SK-N-SH (cell line): ENCODE results near the gene ERC2. TPM values are rescaled to one million over a fixed set of nuclear protein-coding genes. Genes with fewer than 3 reads are reported as not detected.

Source experiments
- CTCF ChIA-PET: fragments of 300-600, 350-600 bp; formaldehyde crosslinking; extraction: SDS; loops from one replicate; lab custom pipeline; 2021; lab: Yijun Ruan, JAX
- POLR2A ChIA-PET: fragments of 350-600 bp; sonication (Branson Sonifier 250); formaldehyde crosslinking; extraction: SDS; loops from one replicate; lab custom pipeline; 2020; ENCODE audit warnings: antibody characterized with exemption, inconsistent platforms; lab: Yijun Ruan, JAX
- DNase-seq: peaks from one replicate; pipeline ENCODE4 v3.0.0; 2012
- H2AFZ ChIP-seq: fragments of 200-600 bp; sonication (generic); 2 replicates; pipeline ENCODE4 v1.8.1; 2016; ENCODE audit warnings: antibody characterized with exemption, mild to moderate bottlenecking, low read depth
- H3F3A ChIP-seq: fragments of 200-600 bp; sonication (generic); replicated peaks from 2 replicates; pipeline ENCODE3; 2016; ENCODE audit warnings: antibody characterized with exemption, mild to moderate bottlenecking; ENCODE audit not compliant: insufficient read depth
- H3K27ac ChIP-seq, 2 experiments: fragments of 200-500 bp in 1 of 2; fragments of 200-600 bp in 1 of 2; sonication (Bioruptor generic) in 1 of 2; sonication (generic), shearing (Covaris generic) in 1 of 2; 2 replicates each; pipeline versions ENCODE4 v1.5.1 to v1.6.1; 2014 to 2016; ENCODE audit warnings: low read depth in 2 of 2, inconsistent platforms in 1 of 2, low read length in 1 of 2, mild to moderate bottlenecking in 1 of 2, mixed read lengths in 1 of 2
- H3K27me3 ChIP-seq: fragments of 200-600 bp; sonication (generic), shearing (Covaris generic); 2 replicates; pipeline ENCODE4 v1.6.1; 2016; ENCODE audit warnings: mixed run types; ENCODE audit not compliant: insufficient read depth
- H3K36me3 ChIP-seq, 2 experiments: fragments of 200-500 bp in 1 of 2; fragments of 200-600 bp in 1 of 2; sonication (Bioruptor generic) in 1 of 2; sonication (generic) in 1 of 2; replicated peaks in 1 of 2; 2 replicates each; pipeline versions ENCODE3 to v1.5.1; 2014 to 2016; ENCODE audit warnings: low read length in 1 of 2, mild to moderate bottlenecking in 1 of 2; ENCODE audit not compliant: insufficient read depth in 2 of 2, control insufficient read depth in 1 of 2
- H3K4me1 ChIP-seq, 2 experiments: fragments of 200-500 bp in 1 of 2; fragments of 200-600 bp in 1 of 2; sonication (Bioruptor generic) in 1 of 2; sonication (generic), shearing (Covaris generic) in 1 of 2; 2 replicates each; pipeline versions ENCODE4 v1.5.1 to v1.6.1; 2014 to 2016; ENCODE audit warnings: low read depth in 1 of 2, low read length in 1 of 2, mixed run types in 1 of 2; ENCODE audit not compliant: insufficient read depth in 2 of 2, control insufficient read depth in 1 of 2
- H3K4me2 ChIP-seq: fragments of 200-600 bp; sonication (generic), shearing (Covaris generic); 2 replicates; pipeline ENCODE4 v1.6.1; 2017; ENCODE audit warnings: mixed run types
- H3K4me3 ChIP-seq, 2 experiments: fragments of 200-500 bp in 1 of 2; fragments of 200-600 bp in 1 of 2; sonication (Bioruptor generic) in 1 of 2; sonication (generic), shearing (Covaris generic) in 1 of 2; 2 replicates each; pipeline versions ENCODE4 v1.5.1 to v1.8.1; 2014 to 2016; ENCODE audit warnings: low read depth in 2 of 2, inconsistent platforms in 1 of 2, low read length in 1 of 2, mild to moderate bottlenecking in 1 of 2, mixed read lengths in 1 of 2, moderate library complexity in 1 of 2
- H3K79me2 ChIP-seq: fragments of 200-600 bp; sonication (generic); 2 replicates; pipeline ENCODE4 v1.8.1; 2017; ENCODE audit warnings: mild to moderate bottlenecking; ENCODE audit not compliant: insufficient read depth
- H3K9ac ChIP-seq: fragments of 200-600 bp; sonication (generic); 2 replicates; pipeline ENCODE4 v1.6.1; 2017; ENCODE audit warnings: mixed run types
- H3K9me2 ChIP-seq: fragments of 200-600 bp; sonication (generic); 2 replicates; pipeline ENCODE4 v1.6.1; 2017; ENCODE audit warnings: mixed run types
- H3K9me3 ChIP-seq: fragments of 200-600 bp; sonication (generic); 2 replicates; pipeline ENCODE4 v1.6.1; 2017; ENCODE audit warnings: mixed run types, mild to moderate bottlenecking, moderate library complexity
- H4K20me1 ChIP-seq: fragments of 200-600 bp; sonication (generic); 2 replicates; pipeline ENCODE4 v1.6.1; 2017; ENCODE audit warnings: mild to moderate bottlenecking, mixed run types; ENCODE audit not compliant: insufficient read depth
- CHD2 ChIP-seq: fragments of 150-350 bp; IDR thresholded peaks from 2 replicates; pipeline ENCODE4 v1.6.1; 2018; ENCODE audit warnings: low read length; ENCODE audit not compliant: partially characterized antibody
- CTCF ChIP-seq: fragments of 200-600 bp; sonication (generic); IDR thresholded peaks from 2 replicates; pipeline ENCODE4 v1.6.1; 2017; ENCODE audit warnings: antibody characterized with exemption, mild to moderate bottlenecking, moderate library complexity
- EP300 ChIP-seq, 2 experiments: IDR thresholded peaks; 2 replicates each; pipeline versions ENCODE4 v1.4.0 to v1.6.1; 2012; ENCODE audit warnings: borderline replicate concordance in 1 of 2, low read depth in 1 of 2, low read length in 1 of 2
- EZH2phosphoT487 ChIP-seq: fragments of 200-600 bp; sonication (generic); IDR thresholded peaks from 2 replicates; pipeline ENCODE4 v1.6.1; 2017; ENCODE audit warnings: low read depth, mixed run types, mild to moderate bottlenecking, antibody characterized with exemption, moderate library complexity, borderline replicate concordance
- MEF2A ChIP-seq: IDR thresholded peaks from 2 replicates; pipeline ENCODE4 v1.4.0; 2012; ENCODE audit warnings: low read depth, borderline replicate concordance
- MXI1 ChIP-seq: IDR thresholded peaks from 2 replicates; pipeline ENCODE4 v1.6.1; 2012; ENCODE audit warnings: mild to moderate bottlenecking, low read depth, low read length, improper control_type of control experiment
- NFIC ChIP-seq: IDR thresholded peaks from 2 replicates; pipeline ENCODE4 v1.4.0; 2012; ENCODE audit warnings: borderline replicate concordance
- PBX3 ChIP-seq: IDR thresholded peaks from 2 replicates; pipeline ENCODE4; 2012
- POLR2AphosphoS5 ChIP-seq: IDR thresholded peaks from 2 replicates; pipeline ENCODE4 v1.6.1; 2012; ENCODE audit warnings: low read depth, low read length
- YY1 ChIP-seq: IDR thresholded peaks from 2 replicates; pipeline ENCODE4 v1.4.0; 2012; ENCODE audit warnings: low read depth, mild to moderate bottlenecking
- ZBTB33 ChIP-seq: IDR thresholded peaks from 2 replicates; pipeline ENCODE4 v1.4.0; 2012; ENCODE audit warnings: low read depth, borderline replicate concordance
- WGBS: methylation state at CpG from one replicate; pipeline ENCODE4 v1.1.6; 2017; ENCODE audit warnings: low lambda C conversion rate; 5-methylcytosine and 5-hydroxymethylcytosine counted together
- polyA plus RNA-seq, 3 experiments: library from polyadenylated mRNA; depleted of rRNA; stranded (reverse); fragments of >200 nt; gene quantifications; 2 replicates each; pipeline ENCODE4 v1.2.3, GENCODE V29; 2012

ERC2 gene
- polyA plus RNA-seq, 1 of the 3 experiments (the other 2 are of a cell fraction) = 1.6 TPM

- no peak for TF ChIP-seq CTCF
- no peak for TF ChIP-seq MEF2A
These were observed 847.8 kb downstream of the ERC2 start (continued) for GRCh38 chr3:55620351-55621025.

- no peaks in the 10 kb centered on the region for H3K9me2 ChIP-seq
- ChIA-PET POLR2A (no interaction called here), CTCF (interaction anchor here (1.1 to 1.3 kb wide), 2 partner anchors 8 to 19 kb away, joined by 3 to 4 read pairs; no protein-coding TSS in a partner anchor)
- no peaks in the 10 kb centered on the region for H4K20me1 ChIP-seq
- H3K79me2 ChIP-seq = no peaks in the 10 kb centered on the region
- TF ChIP-seq POLR2AphosphoS5 (no peak), ZBTB33 (no peak), NFIC (no peak), EZH2phosphoT487 (no peak), CTCF (no peak), EP300 (IDR thresholded peaks at IDR 0.05; ENCODE audit: borderline replicate concordance in 1 of 2, low read depth in 1 of 2, low read length in 1 of 2) (no peak), PBX3 (no peak), MXI1 (no peak), YY1 (no peak), CHD2 (no peak)
- no peak overlapping the region for H3K27ac ChIP-seq
- no peaks in the 10 kb centered on the region for H3F3A ChIP-seq
- DNase-seq = no peak
- no peak overlapping the region for H3K9ac ChIP-seq
- H3K4me1 ChIP-seq = peaks cover 3 to 8% of the 10 kb centered on the region in 2 experiments; a peak in 2 of 4 replicates
- no peak overlapping the region for H3K4me2 ChIP-seq
- no peak overlapping the region for H2AFZ ChIP-seq
- WGBS = 81% methylated on average over 10 of the region's 10 CpGs
- no peaks in the 10 kb centered on the region for H3K27me3 ChIP-seq
- no peak overlapping the region for H3K4me3 ChIP-seq
- no peaks in the 10 kb centered on the region for H3K36me3 ChIP-seq
- H3K9me3 ChIP-seq = no peaks in the 10 kb centered on the region
These were observed 849.0 kb downstream of the ERC2 start for GRCh38 chr3:55619046-55619808.
